ENCODE measurements around the gene TRMT2A.
A peak's percentile ranks its signal among the peaks of the same experiment; 100 is the strongest.

Gene TRMT2A

DNA sequence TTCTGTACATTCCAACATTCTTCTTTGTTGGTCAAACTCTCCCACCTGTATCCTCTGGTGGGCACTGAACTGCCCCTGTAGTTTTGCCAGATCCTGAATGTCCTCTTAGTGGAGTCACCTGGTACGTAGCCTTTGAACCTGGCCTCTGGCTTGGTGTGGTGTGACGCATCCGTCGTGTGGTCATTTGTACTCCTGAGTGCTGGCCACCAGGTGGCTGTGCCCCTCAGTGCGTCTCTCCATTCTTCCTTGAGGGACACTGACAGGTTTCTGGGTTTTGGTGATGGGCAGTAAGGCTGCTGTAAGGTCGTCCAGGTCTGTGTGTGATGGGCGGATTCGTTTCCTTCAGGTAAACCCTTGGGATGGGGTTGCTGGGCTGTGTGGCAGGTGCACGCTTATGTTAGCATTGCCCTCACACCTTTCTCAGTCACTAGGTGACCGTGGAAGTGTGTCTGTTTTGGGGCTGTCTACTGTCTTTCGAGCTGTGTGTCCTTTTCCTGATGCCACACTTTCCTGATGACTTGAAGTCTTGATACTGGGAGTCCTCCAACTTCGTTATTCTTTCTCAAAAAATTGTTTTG is 14.7 kb downstream of the TRMT2A start:
- DNase-seq (ENCODE audit: low spot score), result no peak

DNA sequence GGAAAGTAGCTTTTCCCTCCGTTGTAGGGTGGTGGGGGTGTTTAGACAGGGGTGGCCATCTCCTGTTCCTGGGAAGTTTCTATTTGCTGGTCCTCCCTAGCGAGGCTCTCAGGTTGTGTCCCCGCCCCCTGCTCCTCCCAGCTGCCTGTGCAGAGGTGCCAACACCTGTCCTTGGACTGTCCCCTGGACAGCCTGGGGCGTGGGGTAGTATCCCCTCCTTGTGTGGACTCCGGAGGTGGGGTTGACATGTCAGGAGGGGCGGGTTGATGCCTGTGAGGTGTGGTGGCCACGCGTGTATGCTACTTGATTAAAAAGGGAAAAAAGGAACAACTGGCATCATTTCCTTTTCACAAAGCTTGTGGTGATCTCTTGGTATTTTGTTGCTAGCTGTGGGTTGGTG is 15.4 kb downstream of the TRMT2A start:
- DNase-seq (ENCODE audit: low spot score), result no peak

DNA sequence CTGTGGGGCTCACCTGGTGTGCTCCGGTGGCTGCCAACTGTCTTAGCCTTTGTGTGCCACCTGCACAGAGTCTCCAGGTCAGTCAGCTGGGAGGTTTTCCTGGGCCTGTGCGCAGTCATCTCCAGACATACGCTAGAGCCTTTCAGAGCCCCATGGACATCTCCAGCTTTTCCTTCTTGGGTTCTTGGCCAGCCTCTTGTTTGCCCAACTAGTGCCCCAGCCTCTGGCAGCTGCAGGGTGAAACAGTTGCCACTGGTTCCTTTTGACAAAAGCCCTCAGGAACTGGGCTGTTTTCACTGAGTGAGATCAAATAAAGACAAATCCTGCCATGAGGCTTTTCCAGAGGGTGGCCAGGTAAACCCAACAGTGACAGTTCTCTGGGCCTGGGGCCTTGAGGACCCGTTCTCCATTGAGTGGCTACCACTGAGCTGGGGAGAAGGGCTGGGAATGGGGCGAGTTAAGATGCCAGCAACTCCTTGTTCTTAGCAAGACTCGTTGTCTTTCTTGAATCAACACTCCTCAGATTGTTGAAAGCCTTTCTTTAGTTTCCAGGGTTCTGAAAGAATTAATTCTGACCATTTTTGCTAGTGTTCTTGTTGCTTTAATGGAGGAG is 17.8 kb downstream of the TRMT2A start:
- DNase-seq (ENCODE audit: low spot score), result no peak

DNA sequence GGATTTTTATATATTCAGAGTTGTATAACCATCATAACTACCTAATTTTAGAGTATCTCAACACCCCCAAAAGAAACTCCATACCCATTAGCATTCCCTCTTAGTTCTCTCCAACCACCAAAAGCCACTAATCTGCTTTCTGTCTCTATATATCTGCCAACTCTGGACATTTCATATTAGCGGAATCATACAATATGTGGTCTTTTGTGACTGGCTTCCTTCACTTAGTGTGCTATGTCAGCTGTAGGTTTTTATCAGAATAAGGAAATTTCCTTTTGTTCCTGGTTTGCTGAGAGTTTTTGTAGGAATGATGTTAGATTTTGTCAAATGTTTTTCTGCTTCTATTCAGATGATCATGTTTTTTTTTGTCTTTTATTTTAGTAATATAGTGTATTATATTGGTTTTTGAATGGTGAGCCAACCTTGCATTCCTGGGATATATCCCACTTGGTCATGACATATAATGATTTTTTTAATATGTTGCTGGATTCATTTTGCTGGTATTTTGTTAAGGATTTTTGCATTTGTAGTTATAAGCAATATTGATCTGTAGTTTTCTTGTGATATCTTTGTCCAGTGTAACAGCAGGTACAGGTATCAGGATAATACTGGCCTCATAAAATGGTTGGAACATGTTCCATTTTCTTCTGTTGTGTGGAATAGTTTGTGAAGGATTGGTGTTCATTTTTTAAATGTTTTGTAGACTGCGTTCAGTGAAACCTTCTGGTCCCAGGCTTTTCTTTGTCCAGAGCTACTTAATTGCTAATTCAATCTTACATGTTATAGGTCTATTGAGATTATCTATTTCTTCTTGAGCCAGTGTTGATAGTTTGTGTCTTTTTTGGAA is 20.2 kb downstream of the TRMT2A start:
- DNase-seq (ENCODE audit: low spot score), result no peak

DNA sequence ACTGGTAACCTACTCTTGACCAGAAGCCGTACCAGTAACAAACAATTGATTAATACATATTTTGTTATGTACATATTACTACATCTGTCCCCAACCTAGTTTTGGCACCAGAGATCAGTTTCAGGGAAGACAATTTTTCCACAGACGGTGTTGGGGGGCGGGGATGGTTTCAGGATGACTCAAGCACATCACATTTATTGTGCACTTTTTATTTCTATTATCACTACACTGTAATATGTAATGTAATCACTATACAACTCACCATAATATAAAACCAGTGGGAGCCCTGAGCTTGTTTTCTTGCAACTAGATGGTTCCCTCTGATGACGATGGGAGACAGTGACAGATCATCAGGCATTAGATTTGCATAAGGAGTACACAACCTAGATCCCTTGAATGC is 21.5 kb downstream of the TRMT2A start:
- no peak for DNase-seq (ENCODE audit: low spot score)

DNA sequence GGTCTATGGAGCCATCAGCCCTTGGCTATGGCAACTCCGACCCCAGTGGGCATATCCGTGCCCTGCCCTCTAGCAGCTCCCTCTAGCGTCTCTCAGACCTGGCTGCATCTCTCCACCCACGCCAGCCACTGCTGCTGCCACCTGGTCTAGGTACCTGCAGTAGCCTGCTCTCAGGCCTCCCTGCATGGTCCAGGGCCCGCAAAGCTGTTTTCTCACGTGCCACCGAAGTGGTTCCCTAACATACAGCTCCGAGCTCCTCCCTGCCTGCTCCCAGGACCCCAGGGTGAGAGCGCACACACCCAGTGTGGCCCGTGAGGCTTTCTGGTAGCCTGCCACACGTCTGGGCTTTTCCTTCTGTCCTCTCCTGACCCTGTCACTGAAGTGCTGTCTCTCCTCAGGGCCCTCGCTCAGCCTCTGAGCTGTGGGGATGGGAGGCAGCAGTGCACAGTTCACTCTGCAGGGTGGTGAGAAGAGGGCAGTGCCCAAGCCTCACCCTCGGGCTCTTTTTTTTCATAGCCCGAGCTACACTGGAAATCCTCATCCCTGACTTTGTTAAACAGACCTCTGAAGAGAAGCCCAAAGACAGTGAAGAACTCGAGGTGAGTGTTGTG is 22.7 kb downstream of the TRMT2A start:
- no peak for DNase-seq (ENCODE audit: low spot score)

DNA sequence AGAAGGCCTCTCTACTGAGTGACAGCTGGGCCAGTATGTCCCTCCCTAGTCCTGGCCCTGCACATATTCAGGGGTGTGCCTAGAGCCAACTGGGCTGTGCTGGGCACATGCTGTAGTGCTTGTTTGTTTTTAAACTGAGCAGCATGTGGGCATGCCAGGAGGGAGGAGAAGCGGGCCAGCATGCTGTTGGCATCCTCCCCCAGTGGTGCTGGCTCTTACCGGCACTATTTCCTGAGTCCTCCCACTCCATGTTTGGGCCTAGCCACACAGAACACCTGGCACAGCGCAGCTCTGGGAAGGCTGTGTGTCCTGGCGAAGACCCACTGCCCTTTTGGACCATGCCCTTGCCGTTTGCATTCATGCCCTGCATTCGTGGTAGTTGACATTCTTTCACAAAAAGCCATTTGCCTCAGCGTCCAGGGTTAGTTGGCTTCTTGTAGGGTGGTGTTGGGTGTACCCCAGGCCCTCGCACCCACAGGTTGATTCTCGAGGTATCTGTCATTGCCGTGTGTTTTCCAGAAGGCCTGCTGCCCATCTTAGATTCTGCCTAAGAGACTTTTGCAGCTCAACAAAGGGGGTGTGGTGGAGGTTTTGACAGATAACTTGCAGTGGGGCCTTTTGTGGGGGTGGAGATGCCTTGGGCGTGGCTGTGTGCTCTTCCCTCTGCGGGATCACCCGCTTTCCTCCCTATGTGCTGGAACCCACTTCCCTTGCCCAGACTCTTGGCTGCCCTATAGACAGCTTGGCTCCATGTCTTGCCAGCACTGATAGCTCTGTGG is 23.4 kb downstream of the TRMT2A start:
- no peak for DNase-seq (ENCODE audit: low spot score)

DNA sequence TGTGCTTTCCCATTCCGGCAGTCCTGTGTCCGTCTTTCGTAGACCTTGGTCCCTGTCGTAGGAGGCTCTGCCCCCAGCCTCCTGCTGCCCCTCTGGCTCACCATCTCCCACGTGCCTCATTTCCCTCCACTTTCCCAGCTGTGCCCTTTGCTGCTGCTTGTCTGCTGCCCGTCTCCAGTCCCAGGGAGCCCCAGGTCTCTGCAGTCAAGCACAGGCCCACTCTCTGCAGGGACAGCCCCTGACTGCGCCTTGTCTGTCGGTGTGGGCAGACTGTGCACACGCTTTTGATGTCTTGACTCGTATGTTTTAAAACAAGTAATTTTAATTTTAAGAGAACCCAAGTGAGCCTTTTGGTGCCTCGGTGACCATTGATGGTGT is 24.6 kb downstream of the TRMT2A start:
- DNase-seq (ENCODE audit: low spot score), result no peak

DNA sequence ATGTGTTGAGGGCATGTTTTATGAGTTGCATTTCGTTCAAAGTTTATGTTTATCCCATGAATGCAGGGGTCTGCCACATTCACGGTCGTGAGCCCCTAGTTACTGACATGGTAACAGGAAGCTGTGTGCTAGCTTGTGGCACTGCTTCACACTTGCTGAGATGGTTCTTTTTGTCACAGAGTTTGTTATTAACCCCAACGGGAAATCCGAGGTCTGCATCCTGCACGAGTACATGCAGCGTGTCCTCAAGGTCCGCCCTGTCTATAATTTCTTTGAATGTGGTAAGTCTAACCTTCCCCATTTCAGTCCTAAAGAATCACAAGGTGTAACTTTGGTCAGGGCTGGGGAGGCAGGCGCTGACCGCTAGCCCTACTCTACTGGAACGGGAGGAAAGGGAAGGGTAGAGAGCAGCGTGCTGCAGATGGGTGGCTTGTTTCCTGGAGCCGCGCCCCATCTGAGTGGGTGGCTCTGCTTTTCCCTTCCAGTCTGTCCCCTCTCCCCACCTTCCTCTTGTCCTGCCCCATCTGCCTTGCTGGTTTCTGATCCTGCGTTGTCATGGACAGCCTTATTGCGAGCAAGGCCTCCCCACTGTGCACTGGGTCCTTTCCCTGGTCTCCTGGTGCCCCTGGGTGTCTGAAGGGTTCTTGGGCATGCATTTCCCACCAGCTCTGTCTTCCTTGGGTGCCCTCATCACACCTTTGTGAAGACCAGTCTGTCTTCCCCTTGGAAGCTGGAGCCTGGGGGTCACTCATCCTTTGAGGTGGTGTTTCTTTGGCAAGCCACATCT is 25.1 kb downstream of the TRMT2A start:
- DNase-seq (ENCODE audit: low spot score), result peak; percentile 30

DNA sequence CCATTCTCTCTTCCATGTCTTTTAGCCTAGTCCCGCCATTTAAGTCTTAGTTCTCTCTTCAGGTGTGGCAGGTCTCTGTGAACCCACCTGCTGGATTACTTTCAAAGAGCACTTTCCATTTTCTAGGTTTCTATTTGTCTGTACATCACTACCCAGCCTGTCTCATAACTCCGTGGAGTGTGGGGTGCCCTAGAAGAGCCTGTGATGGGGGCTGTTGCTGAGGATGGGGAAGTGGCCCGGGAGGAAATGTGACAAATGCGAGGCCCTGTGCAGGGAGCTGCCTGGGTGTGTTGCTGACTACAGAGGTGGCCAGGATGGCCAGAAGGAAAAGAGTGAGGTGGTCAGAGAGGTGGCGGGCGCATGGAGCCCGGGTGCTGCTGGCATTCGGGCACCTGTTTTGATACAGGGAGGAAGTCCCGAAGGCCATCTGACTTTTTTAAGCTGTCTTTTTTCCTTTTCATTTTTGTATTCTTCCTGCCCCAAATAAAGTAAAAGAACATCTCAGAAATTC is 26.2 kb downstream of the TRMT2A start:
- DNase-seq (ENCODE audit: low spot score), result no peak

DNA sequence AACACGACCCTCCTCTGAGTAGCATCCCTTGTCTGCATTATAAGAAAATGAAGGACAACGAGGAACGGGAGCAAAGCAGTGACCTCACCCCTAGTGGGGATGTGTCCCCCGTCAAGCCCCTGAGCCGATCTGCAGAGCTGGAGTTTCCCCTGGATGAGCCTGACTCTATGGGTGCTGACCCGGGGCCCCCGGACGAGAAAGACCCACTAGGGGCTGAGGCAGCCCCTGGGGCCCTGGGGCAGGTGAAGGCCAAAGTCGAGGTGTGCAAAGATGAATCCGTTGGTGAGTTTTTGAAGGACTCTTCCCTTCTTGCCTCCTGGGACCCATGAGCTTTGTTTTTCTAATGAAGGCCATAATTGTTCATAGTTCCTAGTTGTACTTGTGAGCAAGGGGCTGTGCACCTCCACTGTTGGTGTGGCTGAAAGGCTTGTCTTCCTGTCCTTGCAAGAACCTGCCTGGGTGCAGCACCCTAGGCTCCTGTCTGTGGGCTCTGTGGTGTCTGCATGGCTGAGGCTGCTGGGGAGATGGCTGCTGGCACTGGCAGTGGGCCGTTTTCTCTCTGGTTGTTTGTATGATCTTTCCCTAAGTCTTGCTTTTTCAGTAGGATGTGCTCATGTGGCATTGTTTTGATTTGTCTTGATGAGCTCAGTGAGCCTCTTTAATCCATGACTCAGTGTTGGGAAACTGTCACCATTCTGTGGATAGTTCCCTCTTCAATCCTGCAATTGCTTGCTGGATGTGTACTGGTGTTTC is 26.9 kb downstream of the TRMT2A start:
- DNase-seq (ENCODE audit: low spot score), result no peak

DNA sequence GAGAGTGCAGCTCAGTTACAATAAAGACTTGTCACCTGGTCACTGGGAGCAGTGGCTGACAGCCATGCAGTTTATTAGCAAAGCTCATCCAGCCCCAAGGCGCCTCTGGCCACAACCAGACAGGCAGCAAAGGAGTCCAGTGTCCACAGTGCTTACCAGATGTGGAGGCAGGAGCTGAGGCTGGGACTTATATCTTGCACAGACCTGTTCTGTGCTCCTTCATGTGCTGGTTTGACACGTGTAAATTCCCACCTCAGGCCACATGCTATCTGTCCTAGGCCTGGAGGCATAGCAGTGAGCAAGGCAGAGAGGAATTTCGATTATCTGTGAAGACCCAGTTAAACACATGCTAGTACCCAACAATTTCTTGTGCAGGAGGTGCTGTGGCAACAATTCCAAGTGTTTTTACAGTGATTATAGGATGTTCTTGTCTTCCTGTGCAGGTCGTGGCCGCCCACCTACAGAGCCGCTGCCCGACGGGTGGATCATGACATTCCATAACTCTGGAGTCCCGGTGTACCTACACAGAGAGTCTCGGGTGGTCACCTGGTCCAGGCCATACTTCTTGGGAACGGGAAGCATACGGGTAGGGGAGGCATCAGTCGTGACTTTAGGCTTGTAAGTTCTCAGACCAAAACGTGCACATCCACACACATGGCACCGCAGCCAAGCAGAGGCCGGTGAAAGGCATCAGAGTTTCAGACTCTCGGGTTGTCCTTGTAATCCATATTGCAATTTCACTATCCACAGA is 27.6 kb downstream of the TRMT2A start:
- DNase-seq (ENCODE audit: low spot score), result no peak

DNA sequence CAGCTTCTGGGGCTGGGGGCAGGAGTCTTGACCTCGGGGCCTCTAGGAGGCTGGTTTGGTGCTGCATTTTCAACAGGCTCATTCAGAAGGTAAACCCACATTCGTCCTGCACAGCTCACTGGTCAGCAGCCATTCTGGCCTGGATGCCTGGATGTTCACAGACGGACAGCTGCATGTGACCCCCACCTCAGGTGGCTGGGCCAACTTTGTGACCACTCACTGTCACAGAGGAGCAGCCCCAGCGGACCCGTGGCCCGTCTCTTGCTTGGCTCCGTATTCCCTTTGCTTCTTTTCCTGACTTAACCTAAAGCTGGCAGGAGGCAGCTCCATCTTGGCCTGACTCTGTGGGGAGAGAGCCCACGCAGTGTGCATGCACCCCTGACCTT is 28.8 kb downstream of the TRMT2A start:
- no peak for DNase-seq (ENCODE audit: low spot score)

DNA sequence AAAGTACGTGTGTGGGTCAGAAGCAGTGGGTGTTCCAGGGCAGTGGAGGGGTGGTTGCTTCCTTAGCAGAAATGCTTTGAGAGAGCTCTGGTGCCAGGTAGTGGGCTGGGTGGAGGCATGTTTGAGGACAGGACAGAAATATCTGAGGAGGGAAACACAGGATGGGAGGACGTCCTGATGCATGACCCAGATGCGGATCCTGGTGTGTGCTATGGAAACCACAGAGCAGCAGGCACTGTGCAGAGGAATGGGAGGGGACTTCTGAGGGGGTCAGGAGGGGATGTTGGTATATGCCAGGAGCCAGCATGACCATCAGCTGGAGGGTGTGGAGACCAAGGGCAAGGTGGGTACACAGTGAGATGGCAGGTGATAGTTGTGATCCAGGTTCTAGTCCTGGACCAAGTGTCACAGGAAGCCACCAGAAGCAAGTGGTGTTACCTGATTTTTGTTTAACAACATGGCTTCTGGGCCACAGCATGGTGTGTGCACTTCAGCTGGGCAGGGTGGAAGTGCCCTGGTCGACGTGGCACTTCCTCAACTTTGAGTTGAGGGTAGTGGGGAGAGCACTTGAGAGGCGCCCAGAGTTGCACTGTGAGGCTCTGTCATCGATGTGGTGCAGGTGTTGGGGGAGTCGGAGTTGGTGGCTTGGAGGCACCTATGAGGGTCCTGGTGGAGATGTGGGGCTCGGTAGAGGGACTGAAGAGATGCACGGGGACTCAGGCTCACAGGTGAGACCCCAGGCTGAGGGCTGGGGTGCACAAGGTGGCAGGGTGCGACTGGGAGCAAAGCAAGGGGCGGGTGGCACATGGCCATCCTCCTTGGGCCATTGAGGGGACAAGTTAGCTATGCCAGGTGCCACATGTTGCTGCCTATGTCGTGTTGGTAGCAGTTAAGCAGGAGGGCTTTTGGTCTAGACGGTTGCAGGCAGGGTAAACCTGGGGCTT is 29.4 kb downstream of the TRMT2A start:
- no peak for DNase-seq (ENCODE audit: low spot score)

DNA sequence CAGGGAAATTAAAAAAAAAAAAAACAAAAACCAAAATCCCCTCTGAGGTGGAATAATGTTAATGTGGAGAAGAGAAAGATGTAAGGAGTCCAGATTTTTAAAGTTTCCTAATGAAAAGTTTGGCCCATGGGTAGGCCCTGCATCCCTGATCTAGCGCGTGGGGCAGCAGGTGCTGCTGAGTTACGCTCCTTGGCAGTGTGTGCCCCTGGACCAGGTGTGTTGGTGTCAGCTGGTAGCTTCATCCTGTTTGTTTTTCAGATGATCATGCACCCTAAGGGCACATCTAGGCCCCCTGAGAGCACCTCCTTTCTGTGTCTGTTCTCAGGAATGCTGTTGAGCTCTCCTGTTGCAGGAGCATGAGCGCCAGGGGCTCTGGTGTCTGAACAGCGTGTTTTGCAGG is 30.3 kb downstream of the TRMT2A start:
- no peak for DNase-seq (ENCODE audit: low spot score)

DNA sequence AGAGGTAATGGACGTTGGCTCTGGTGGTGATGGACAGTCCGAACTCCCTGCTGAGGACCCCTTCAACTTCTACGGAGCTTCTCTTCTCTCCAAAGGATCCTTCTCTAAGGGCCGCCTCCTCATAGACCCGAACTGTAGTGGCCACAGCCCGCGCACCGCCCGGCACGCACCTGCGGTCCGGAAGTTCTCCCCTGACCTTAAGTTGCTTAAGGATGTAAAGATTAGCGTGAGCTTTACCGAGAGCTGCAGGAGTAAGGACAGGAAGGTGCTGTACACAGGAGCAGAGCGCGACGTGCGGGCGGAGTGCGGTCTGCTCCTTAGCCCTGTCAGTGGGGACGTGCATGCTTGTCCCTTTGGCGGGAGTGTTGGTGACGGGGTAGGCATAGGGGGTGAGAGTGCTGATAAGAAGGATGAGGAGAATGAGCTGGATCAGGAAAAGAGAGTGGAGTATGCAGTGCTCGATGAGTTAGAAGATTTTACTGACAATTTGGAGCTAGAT is 30.9 kb downstream of the TRMT2A start:
- DNase-seq (ENCODE audit: low spot score), result no peak

DNA sequence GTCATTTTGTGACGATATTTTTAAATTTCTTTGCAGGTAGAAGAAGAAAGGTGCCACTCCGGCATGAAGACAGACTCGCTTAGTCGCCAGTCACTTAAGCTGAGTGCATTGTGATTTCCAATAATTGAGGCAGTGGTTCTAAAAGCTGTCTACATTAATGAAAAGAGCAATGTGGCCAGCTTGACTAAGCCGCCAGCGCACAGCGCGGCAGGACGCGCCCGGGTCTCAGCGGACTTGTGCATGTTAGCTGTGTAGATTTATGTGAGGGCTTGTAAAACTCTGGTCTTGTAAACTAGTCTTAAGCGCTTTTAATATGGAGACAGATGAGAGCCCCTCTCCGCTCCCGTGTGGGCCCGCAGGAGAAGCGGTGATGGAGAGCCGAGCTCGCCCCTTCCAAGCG is 31.4 kb downstream of the TRMT2A start:
- DNase-seq (ENCODE audit: low spot score), result no peak

All from CD4-positive, alpha-beta T cell treated with Interleukin-2 at 100 ng/mL for 4 hours (primary cell).